Activated CD4-positive, alpha-beta memory T cell treated with anti-CD3 and anti-CD28 coated beads, Interleukin-2, amount 10 ng/mL, durations not matched to agents 7 days and 5 days (primary cell): Measurements from ENCODE around the gene IL10RB. TPM values are rescaled to one million over a fixed set of nuclear protein-coding genes. Genes with fewer than 3 reads are reported as not detected.
"Not testable (repeated sequence)": the region's sequence is repeated elsewhere in the genome, so short reads cannot be mapped to it uniquely, and the experiment has no call there.

ENCODE experiments used
- CTCF ChIA-PET: fragments of 350-600 bp; sonication (Branson Sonifier 250); formaldehyde crosslinking; loops from one replicate; lab custom pipeline; 2021; ENCODE audit warnings: antibody characterized with exemption, inconsistent platforms; lab: Charles Lee
- POLR2A ChIA-PET: fragments of 350-600 bp; sonication (Branson Sonifier 250); formaldehyde crosslinking; loops from one replicate; lab custom pipeline; 2021; ENCODE audit warnings: antibody characterized with exemption; lab: Charles Lee
- DNase-seq: peaks from one replicate; pipeline ENCODE4 v3.0.0-alpha.2; 2020
- H3K27ac Mint-ChIP-seq: one replicate; pipeline ENCODE4 v1.8.0; 2021; ENCODE audit warnings: mild to moderate bottlenecking, mixed read lengths
- H3K27me3 Mint-ChIP-seq: one replicate; pipeline ENCODE4 v1.8.0; 2021; ENCODE audit warnings: mixed read lengths
- H3K36me3 Mint-ChIP-seq: one replicate; pipeline ENCODE4 v1.8.0; 2021; ENCODE audit warnings: low read depth, mixed read lengths
- H3K4me1 Mint-ChIP-seq: one replicate; pipeline ENCODE4 v1.8.0; 2021; ENCODE audit warnings: mixed read lengths
- H3K4me3 Mint-ChIP-seq: one replicate; pipeline ENCODE4 v1.8.0; 2021; ENCODE audit warnings: mild to moderate bottlenecking, mixed read lengths
- H3K9me3 Mint-ChIP-seq: one replicate; pipeline ENCODE4 v1.8.0; 2021; ENCODE audit warnings: mixed read lengths
- total RNA-seq, 2 experiments: library from RNA; stranded (reverse); gene quantifications; one replicate each; pipeline ENCODE4 v1.2.3, GENCODE V29; 2021

IL10RB gene
- total RNA-seq, 2 experiments from 2014 or later, result 33.9 to 36.1 TPM

- peaks cover 66% of the 10 kb centered on the region for H3K36me3 Mint-ChIP-seq
- H3K27me3 Mint-ChIP-seq, H3K4me3 Mint-ChIP-seq, H3K27ac Mint-ChIP-seq, CTCF ChIA-PET, H3K9me3 Mint-ChIP-seq: not testable (repeated sequence)
- H3K4me1 Mint-ChIP-seq, result peaks cover 80% of the 10 kb centered on the region
- DNase-seq, result peak; percentile 14
- POLR2A ChIA-PET, result interaction anchor here (3.3 kb wide), 1 partner anchor 12 kb away, joined by 24 read pairs; no protein-coding TSS in a partner anchor
Measured at GRCh38 chr21:33242846-33243245, 23.3 kb upstream of the IL10RB start.

- H3K27ac Mint-ChIP-seq, result peak overlapping the region; percentile 86
- peaks cover 73% of the 10 kb centered on the region for H3K36me3 Mint-ChIP-seq
- no peaks in the 10 kb centered on the region for H3K27me3 Mint-ChIP-seq
- CTCF ChIA-PET, result interaction anchor here (1.2 to 1.8 kb wide), 2 partner anchors 81 to 117 kb away, joined by 3 to 9 read pairs; partner anchors contain the start of gene IFNAR1
- H3K9me3 Mint-ChIP-seq, result no peaks in the 10 kb centered on the region
- POLR2A ChIA-PET, result interaction anchor here (0.9 to 3.3 kb wide), 2 partner anchors 10 to 13 kb away, joined by 3 to 24 read pairs; no protein-coding TSS in a partner anchor
- peak overlapping the region; percentile 29 for H3K4me3 Mint-ChIP-seq
- peak; percentile 12 for DNase-seq
- H3K4me1 Mint-ChIP-seq, result peaks cover 71% of the 10 kb centered on the region
Measured at GRCh38 chr21:33244082-33244778, 21.9 kb upstream of the IL10RB start.

DNA sequence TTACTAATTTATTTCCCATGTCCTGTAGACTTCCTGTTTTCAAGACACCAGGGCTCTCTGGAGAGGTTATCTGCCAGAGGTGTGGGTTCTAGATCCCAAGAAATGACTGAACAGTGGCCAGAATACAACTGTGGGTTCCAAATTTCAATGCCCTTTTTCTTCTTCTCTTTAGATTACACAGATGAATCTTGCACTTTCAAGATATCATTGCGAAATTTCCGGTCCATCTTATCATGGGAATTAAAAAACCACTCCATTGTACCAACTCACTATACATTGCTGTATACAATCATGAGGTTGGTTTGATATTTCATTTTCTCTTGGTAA lies 21.4 kb upstream of the IL10RB start:
- POLR2A ChIA-PET, result interaction anchor here (0.9 to 3.3 kb wide), 3 partner anchors 9 to 13 kb away, joined by 3 to 24 read pairs (median 3); no protein-coding TSS in a partner anchor
- H3K36me3 Mint-ChIP-seq, result peaks cover 76% of the 10 kb centered on the region

GRCh38 chr21:33245289-33245918 lies 20.8 kb upstream of the IL10RB start:
- peaks cover 78% of the 10 kb centered on the region for H3K36me3 Mint-ChIP-seq
- DNase-seq, result no peak
- no peak overlapping the region for H3K4me3 Mint-ChIP-seq
- POLR2A ChIA-PET, result interaction anchor here (0.9 to 3.3 kb wide), 3 partner anchors 9 to 14 kb away, joined by 3 to 24 read pairs (median 3); no protein-coding TSS in a partner anchor
- CTCF ChIA-PET, result interaction anchor here (1.8 kb wide), 1 partner anchor 116 kb away, joined by 9 read pairs; no protein-coding TSS in a partner anchor
- peaks cover 66% of the 10 kb centered on the region for H3K4me1 Mint-ChIP-seq
- peak overlapping the region; percentile 86 for H3K27ac Mint-ChIP-seq
- H3K9me3 Mint-ChIP-seq, result no peaks in the 10 kb centered on the region
- H3K27me3 Mint-ChIP-seq, result no peaks in the 10 kb centered on the region

More for the DNA sequence above, 21.4 kb upstream of the IL10RB start:
- H3K27me3 Mint-ChIP-seq, result no peaks in the 10 kb centered on the region
- H3K9me3 Mint-ChIP-seq, result no peaks in the 10 kb centered on the region
- H3K4me1 Mint-ChIP-seq, result peaks cover 71% of the 10 kb centered on the region
- DNase-seq, result no peak
- CTCF ChIA-PET, result interaction anchor here (1.2 to 1.8 kb wide), 2 partner anchors 80 to 117 kb away, joined by 3 to 9 read pairs; partner anchors contain the start of gene IFNAR1
- H3K27ac Mint-ChIP-seq, result peak overlapping the region; percentile 86
- H3K4me3 Mint-ChIP-seq, result no peak overlapping the region

GRCh38 chr21:33246506-33246905 lies 19.7 kb upstream of the IL10RB start:
- Mint-ChIP-seq H3K27ac (no peak overlapping the region), H3K4me3 (no peak overlapping the region), H3K27me3 (no peaks in the 10 kb centered on the region), H3K9me3 (no peaks in the 10 kb centered on the region), H3K36me3 (peaks cover 89% of the 10 kb centered on the region), H3K4me1 (peaks cover 59% of the 10 kb centered on the region)
- no peak for DNase-seq
- POLR2A ChIA-PET, result no interaction called here
- CTCF ChIA-PET, result no interaction called here

GRCh38 chr21:33246963-33247362 lies 19.2 kb upstream of the IL10RB start:
- Mint-ChIP-seq H3K9me3 (no peaks in the 10 kb centered on the region), H3K36me3 (peaks cover 89% of the 10 kb centered on the region), H3K27ac (no peak overlapping the region), H3K4me1 (peaks cover 55% of the 10 kb centered on the region), H3K27me3 (no peaks in the 10 kb centered on the region), H3K4me3 (no peak overlapping the region)
- ChIA-PET POLR2A (no interaction called here), CTCF (interaction anchor here (0.5 to 0.7 kb wide), 2 partner anchors 50 to 531 kb away, joined by 3 read pairs; no protein-coding TSS in a partner anchor)
- DNase-seq, result no peak

- no peaks in the 10 kb centered on the region for H3K9me3 Mint-ChIP-seq
- no peaks in the 10 kb centered on the region for H3K27me3 Mint-ChIP-seq
- DNase-seq, result no peak
- ChIA-PET CTCF (interaction anchor here (0.5 to 1.1 kb wide), 3 partner anchors 49 to 532 kb away, joined by 3 read pairs; no protein-coding TSS in a partner anchor), POLR2A (no interaction called here)
- no peak overlapping the region for H3K27ac Mint-ChIP-seq
- no peak overlapping the region for H3K4me3 Mint-ChIP-seq
- peaks cover 91% of the 10 kb centered on the region for H3K36me3 Mint-ChIP-seq
- H3K4me1 Mint-ChIP-seq, result peaks cover 51% of the 10 kb centered on the region
Measured at GRCh38 chr21:33247599-33247998, 18.6 kb upstream of the IL10RB start.

DNA sequence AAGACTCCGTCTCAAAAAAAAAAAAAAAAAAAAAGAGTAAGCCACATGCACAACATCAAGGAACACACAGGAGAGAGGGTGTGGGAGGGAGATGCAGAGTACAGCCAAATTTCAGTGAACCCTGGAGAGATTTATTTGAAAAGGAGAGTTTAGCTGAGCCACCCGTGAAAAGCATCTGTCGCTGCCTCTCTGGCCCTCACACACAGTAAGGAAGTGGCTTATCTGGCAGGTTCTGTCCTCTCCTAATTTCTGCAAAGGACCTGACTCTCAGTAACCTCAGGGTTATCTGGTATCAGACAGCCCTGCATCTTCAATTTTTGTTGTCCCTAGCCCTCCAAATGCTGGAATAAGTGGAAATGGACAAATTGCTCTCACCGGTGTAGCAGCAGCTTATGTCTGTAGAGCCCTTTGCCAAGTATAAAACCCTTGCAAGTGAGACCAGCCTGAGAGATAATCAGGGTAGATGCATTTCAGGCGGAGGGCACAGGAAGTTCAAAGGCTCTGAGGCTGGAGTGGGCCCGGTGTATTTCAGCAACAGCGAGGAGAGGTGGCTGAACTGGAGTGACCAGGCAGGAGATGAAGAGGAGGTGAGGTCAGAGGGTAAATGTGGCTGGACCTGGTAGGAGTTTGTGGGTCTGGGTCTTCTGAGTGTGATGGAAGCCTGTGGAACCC lies 16.7 kb upstream of the IL10RB start:
- H3K36me3 Mint-ChIP-seq, result peaks cover 95% of the 10 kb centered on the region
- DNase-seq, result no peak
- H3K9me3 Mint-ChIP-seq, result no peaks in the 10 kb centered on the region
- peaks cover 37% of the 10 kb centered on the region for H3K4me1 Mint-ChIP-seq
- H3K27ac Mint-ChIP-seq, result peak overlapping the region; percentile 23
- no peak overlapping the region for H3K4me3 Mint-ChIP-seq
- CTCF ChIA-PET, result interaction anchor here (0.7 to 1.5 kb wide), 2 partner anchors 112 to 644 kb away, joined by 3 to 5 read pairs; no protein-coding TSS in a partner anchor
- POLR2A ChIA-PET, result no interaction called here
- H3K27me3 Mint-ChIP-seq, result no peaks in the 10 kb centered on the region

- no peak overlapping the region for H3K4me3 Mint-ChIP-seq
- DNase-seq, result no peak
- H3K36me3 Mint-ChIP-seq, result peaks cover 96% of the 10 kb centered on the region
- H3K27ac Mint-ChIP-seq, result no peak overlapping the region
- peaks cover 36% of the 10 kb centered on the region for H3K4me1 Mint-ChIP-seq
- ChIA-PET CTCF (interaction anchor here (1.3 to 1.6 kb wide), 3 partner anchors 13 to 110 kb away, joined by 3 to 6 read pairs (median 3); no protein-coding TSS in a partner anchor), POLR2A (interaction anchor here (0.9 to 1.0 kb wide), 2 partner anchors 74 to 75 kb away, joined by 3 read pairs; partner anchors contain the start of gene IFNAR1)
- no peaks in the 10 kb centered on the region for H3K27me3 Mint-ChIP-seq
- H3K9me3 Mint-ChIP-seq, result no peaks in the 10 kb centered on the region
Measured at GRCh38 chr21:33251119-33251518, 15.0 kb upstream of the IL10RB start.

DNA sequence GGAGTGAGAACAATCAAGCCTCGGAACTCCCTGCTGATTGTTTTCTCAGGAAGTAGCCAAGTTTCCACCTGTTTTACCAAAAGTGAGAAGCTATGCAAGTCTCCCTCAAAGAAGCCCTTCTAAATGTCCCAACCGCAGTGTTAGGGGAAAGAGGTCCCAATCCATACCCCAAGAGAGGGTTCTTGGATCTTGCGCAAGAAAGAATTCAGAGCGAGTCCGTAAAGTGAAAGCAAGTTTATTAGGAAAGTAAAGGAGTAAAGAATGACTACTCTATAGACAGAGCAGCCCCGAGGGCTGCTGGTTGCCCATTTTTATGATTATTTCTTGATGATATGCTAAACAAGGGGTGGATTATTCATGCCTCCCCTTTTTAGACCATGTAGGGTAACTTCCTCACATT lies 12.8 kb upstream of the IL10RB start:
- DNase-seq, H3K9me3 Mint-ChIP-seq, H3K4me3 Mint-ChIP-seq, H3K27me3 Mint-ChIP-seq, CTCF ChIA-PET, H3K27ac Mint-ChIP-seq: not testable (repeated sequence)
- H3K36me3 Mint-ChIP-seq, result peaks cover 94% of the 10 kb centered on the region
- H3K4me1 Mint-ChIP-seq, result peaks cover 26% of the 10 kb centered on the region
- POLR2A ChIA-PET, result interaction anchor here (1.4 kb wide), 1 partner anchor 9 kb away, joined by 3 read pairs; no protein-coding TSS in a partner anchor

DNA sequence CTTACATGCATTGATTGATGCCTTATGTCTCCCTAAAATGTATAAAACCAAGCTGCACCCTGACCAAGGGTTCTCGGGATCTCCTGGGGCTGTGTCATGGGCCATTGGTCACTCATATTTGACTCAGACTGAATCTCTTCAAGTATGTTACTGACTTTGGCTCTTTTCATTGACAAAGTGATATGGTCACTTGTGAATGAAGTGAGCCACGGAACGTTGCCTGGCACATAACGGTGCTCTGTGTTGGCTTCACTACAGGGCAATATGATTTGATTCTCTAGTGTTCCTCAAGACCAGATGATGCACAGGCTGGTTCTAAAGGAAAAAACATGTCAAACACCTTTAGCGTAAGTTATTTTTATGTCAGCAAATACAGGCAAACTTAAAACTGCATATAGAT lies 11.4 kb upstream of the IL10RB start:
- Mint-ChIP-seq H3K27me3 (no peaks in the 10 kb centered on the region), H3K36me3 (peaks cover 96% of the 10 kb centered on the region), H3K27ac (no peak overlapping the region), H3K4me1 (peaks cover 27% of the 10 kb centered on the region), H3K4me3 (no peak overlapping the region), H3K9me3 (no peaks in the 10 kb centered on the region)
- ChIA-PET POLR2A (interaction anchor here (1.4 kb wide), 1 partner anchor 10 kb away, joined by 3 read pairs; no protein-coding TSS in a partner anchor), CTCF (no interaction called here)
- DNase-seq, result no peak

DNA sequence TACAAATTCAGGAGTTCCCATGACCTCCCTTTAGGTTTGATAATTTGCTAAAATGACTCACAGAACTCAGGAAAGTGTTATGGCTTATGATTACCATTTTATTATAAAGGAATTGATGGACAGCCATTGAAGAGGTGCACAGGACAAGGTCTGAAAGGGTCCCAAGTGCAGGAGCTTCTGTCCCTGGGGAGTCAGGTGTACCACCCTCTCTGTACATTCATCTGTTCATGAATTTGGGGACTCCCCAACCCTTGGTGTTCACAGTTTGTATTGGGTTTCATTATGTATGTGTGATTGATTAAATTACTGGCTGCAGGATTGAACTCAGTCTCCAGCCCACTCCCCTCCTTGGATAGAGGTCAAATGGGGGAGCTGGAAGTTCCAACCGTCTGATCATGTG lies 10.8 kb upstream of the IL10RB start:
- no peak overlapping the region for H3K4me3 Mint-ChIP-seq
- no peak for DNase-seq
- H3K27ac Mint-ChIP-seq, result no peak overlapping the region
- ChIA-PET POLR2A (interaction anchor here (1.1 kb wide), 1 partner anchor 10 kb away, joined by 3 read pairs; no protein-coding TSS in a partner anchor), CTCF (no interaction called here)
- H3K27me3 Mint-ChIP-seq, result no peaks in the 10 kb centered on the region
- H3K36me3 Mint-ChIP-seq, result peaks cover 94% of the 10 kb centered on the region
- no peaks in the 10 kb centered on the region for H3K9me3 Mint-ChIP-seq
- H3K4me1 Mint-ChIP-seq, result peaks cover 32% of the 10 kb centered on the region
